ENCODE data around the gene ZSCAN12.

DNA sequence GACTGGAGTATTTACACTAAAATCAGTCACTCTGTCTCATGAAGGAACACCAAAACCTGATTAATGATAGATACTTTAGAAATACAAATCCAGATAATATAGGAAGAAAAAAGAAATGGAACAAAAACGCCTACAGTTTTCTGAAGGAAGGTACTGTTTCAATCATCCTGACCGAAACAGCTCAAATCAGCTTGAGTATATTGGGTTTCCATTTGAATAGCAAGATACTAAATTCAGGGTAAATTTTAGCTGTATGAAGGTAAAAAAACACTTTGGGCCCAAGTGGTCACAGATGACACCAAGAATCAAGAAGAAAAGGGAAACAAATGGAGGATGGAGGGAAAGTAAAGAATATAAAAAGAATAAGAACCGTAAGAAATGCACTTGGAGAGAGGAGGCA lies 36.9 kb upstream of the ZSCAN12 start:
- TF ChIP-seq, protein P1, sequence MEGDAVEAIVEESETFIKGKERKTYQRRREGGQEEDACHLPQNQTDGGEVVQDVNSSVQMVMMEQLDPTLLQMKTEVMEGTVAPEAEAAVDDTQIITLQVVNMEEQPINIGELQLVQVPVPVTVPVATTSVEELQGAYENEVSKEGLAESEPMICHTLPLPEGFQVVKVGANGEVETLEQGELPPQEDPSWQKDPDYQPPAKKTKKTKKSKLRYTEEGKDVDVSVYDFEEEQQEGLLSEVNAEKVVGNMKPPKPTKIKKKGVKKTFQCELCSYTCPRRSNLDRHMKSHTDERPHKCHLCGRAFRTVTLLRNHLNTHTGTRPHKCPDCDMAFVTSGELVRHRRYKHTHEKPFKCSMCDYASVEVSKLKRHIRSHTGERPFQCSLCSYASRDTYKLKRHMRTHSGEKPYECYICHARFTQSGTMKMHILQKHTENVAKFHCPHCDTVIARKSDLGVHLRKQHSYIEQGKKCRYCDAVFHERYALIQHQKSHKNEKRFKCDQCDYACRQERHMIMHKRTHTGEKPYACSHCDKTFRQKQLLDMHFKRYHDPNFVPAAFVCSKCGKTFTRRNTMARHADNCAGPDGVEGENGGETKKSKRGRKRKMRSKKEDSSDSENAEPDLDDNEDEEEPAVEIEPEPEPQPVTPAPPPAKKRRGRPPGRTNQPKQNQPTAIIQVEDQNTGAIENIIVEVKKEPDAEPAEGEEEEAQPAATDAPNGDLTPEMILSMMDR (IDR thresholded peaks at IDR 0.05) = no peak
- TF ChIP-seq EP300 (IDR thresholded peaks at IDR 0.05; ENCODE audit: low read depth) = no peak
